WTC11 (cell line): ENCODE measurements around the gene IL2RA. TPM values are rescaled to one million over a fixed set of nuclear protein-coding genes. Genes with fewer than 3 reads are reported as not detected.
A peak's percentile ranks its signal among the peaks of the same experiment; 100 is the strongest.

Experiments used
- ATAC-seq: fragments of 200-7000 bp; cut with Tn5 transposase; 2 replicates; pipeline ENCODE4 v1.10.0; 2021; ENCODE audit warnings: mild to moderate bottlenecking, moderate library complexity
- CTCF ChIA-PET: fragments of 300-600 bp; sonication (Branson Sonifier 250); formaldehyde crosslinking; loops from one replicate; lab custom pipeline; 2021; ENCODE audit warnings: antibody characterized with exemption; lab: Charles Lee
- POLR2A ChIA-PET: fragments of 350-600 bp; sonication (Branson Sonifier 250); formaldehyde crosslinking; loops from one replicate; lab custom pipeline; 2021; ENCODE audit warnings: antibody characterized with exemption; lab: Charles Lee
- DNase-seq: peaks from one replicate; pipeline ENCODE4 v3.0.0; 2021; ENCODE audit warnings: low spot score
- H3K27ac Mint-ChIP-seq: 2 replicates; pipeline ENCODE4 v1.8.0; 2021; ENCODE audit warnings: mixed read lengths
- H3K27me3 Mint-ChIP-seq: 2 replicates; pipeline ENCODE4 v1.8.0; 2021; ENCODE audit warnings: low read depth, mild to moderate bottlenecking, moderate library complexity, mixed read lengths
- H3K36me3 Mint-ChIP-seq: 2 replicates; pipeline ENCODE4 v1.8.0; 2021; ENCODE audit warnings: mixed read lengths
- H3K4me1 Mint-ChIP-seq: 2 replicates; pipeline ENCODE4 v1.8.0; 2022; ENCODE audit warnings: mixed read lengths
- H3K4me3 Mint-ChIP-seq: 2 replicates; pipeline ENCODE4 v1.8.0; 2021; ENCODE audit warnings: mild to moderate bottlenecking, moderate library complexity, mixed read lengths
- H3K9me3 Mint-ChIP-seq: 2 replicates; pipeline ENCODE4 v1.8.0; 2021; ENCODE audit warnings: mixed read lengths
- CREB1 ChIP-seq: sonication (generic); formaldehyde crosslinking; IDR thresholded peaks from 2 replicates; pipeline ENCODE4 v1.8.0; 2023; ENCODE audit warnings: mild to moderate bottlenecking, missing genetic modification reagents
- ELF4 ChIP-seq: sonication (generic); formaldehyde crosslinking; IDR thresholded peaks from 2 replicates; pipeline ENCODE4 v1.8.1; 2022; ENCODE audit warnings: low read depth, mild to moderate bottlenecking, moderate library complexity, missing genetic modification reagents
- FOXJ3 ChIP-seq: sonication (generic); formaldehyde crosslinking; IDR thresholded peaks from 2 replicates; pipeline ENCODE4 v1.9.0; 2021; ENCODE audit warnings: missing genetic modification reagents, mild to moderate bottlenecking, borderline replicate concordance
- FOXP1 ChIP-seq: sonication (generic); formaldehyde crosslinking; IDR thresholded peaks from 2 replicates; pipeline ENCODE4 v1.8.0; 2022; ENCODE audit warnings: missing genetic modification reagents, mild to moderate bottlenecking, moderate library complexity, borderline replicate concordance
- JUN ChIP-seq: sonication (generic); formaldehyde crosslinking; IDR thresholded peaks from 2 replicates; pipeline ENCODE4 v1.8.0; 2023; ENCODE audit warnings: mild to moderate bottlenecking, missing genetic modification reagents
- RELA ChIP-seq: sonication (generic); formaldehyde crosslinking; IDR thresholded peaks from 2 replicates; pipeline ENCODE4 v1.8.1; 2022; ENCODE audit warnings: missing genetic modification reagents, mild to moderate bottlenecking, borderline replicate concordance
- TEAD1 ChIP-seq: sonication (generic); formaldehyde crosslinking; IDR thresholded peaks from 2 replicates; pipeline ENCODE4 v1.8.0; 2022; ENCODE audit warnings: mild to moderate bottlenecking, missing genetic modification reagents
- ZBTB21 ChIP-seq: sonication (generic); formaldehyde crosslinking; IDR thresholded peaks from 2 replicates; pipeline ENCODE4 v1.8.1; 2023; ENCODE audit warnings: mild to moderate bottlenecking, missing genetic modification reagents, borderline replicate concordance
- total RNA-seq: library from RNA; stranded (reverse); gene quantifications from 3 replicates; pipeline ENCODE4 v1.2.3, GENCODE V29; 2021
- TF ChIP-seq, protein P1 (sequence below): sonication (generic); formaldehyde crosslinking; IDR thresholded peaks from 2 replicates; pipeline ENCODE4 v1.8.1; 2023; ENCODE audit warnings: mild to moderate bottlenecking, missing genetic modification reagents
- TF ChIP-seq, protein P2 (sequence below): fragments of 250-450 bp; sonication (Bioruptor Pico); IDR thresholded peaks from 2 replicates; pipeline ENCODE4 v1.9.0; 2021; ENCODE audit warnings: mild to moderate bottlenecking
- TF ChIP-seq, protein P3 (sequence below): sonication (generic); formaldehyde crosslinking; IDR thresholded peaks from 2 replicates; pipeline ENCODE4 v1.8.0; 2022; ENCODE audit warnings: mild to moderate bottlenecking, missing genetic modification reagents
- TF ChIP-seq, protein P4 (sequence below): sonication (generic); formaldehyde crosslinking; IDR thresholded peaks from 2 replicates; pipeline ENCODE4 v1.8.1; 2023; ENCODE audit warnings: mild to moderate bottlenecking, missing genetic modification reagents, moderate library complexity
- TF ChIP-seq, protein P5 (sequence below): fragments of 200-600 bp; IDR thresholded peaks from 2 replicates; pipeline ENCODE4 v1.8.0; 2022; ENCODE audit warnings: antibody characterized with exemption
- TF ChIP-seq, protein P6 (sequence below): sonication (generic); formaldehyde crosslinking; IDR thresholded peaks from 2 replicates; pipeline ENCODE4 v1.8.1; 2022; ENCODE audit warnings: mild to moderate bottlenecking, moderate library complexity, missing genetic modification reagents
- TF ChIP-seq, protein P7 (sequence below): sonication (generic); formaldehyde crosslinking; IDR thresholded peaks from 2 replicates; pipeline ENCODE4 v1.8.0; 2022; ENCODE audit warnings: mild to moderate bottlenecking, missing genetic modification reagents
- TF ChIP-seq, protein P8 (sequence below): sonication (generic); formaldehyde crosslinking; IDR thresholded peaks from 2 replicates; pipeline ENCODE4 v1.8.0; 2022; ENCODE audit warnings: mild to moderate bottlenecking, missing genetic modification reagents
- TF ChIP-seq, protein P9 (sequence below): sonication (generic); formaldehyde crosslinking; IDR thresholded peaks from 2 replicates; pipeline ENCODE4 v1.8.0; 2023; ENCODE audit warnings: missing genetic modification reagents, mild to moderate bottlenecking, borderline replicate concordance

The IL2RA gene
- total RNA-seq, 1 experiment from 2014 or later = 0.31 TPM

DNA sequence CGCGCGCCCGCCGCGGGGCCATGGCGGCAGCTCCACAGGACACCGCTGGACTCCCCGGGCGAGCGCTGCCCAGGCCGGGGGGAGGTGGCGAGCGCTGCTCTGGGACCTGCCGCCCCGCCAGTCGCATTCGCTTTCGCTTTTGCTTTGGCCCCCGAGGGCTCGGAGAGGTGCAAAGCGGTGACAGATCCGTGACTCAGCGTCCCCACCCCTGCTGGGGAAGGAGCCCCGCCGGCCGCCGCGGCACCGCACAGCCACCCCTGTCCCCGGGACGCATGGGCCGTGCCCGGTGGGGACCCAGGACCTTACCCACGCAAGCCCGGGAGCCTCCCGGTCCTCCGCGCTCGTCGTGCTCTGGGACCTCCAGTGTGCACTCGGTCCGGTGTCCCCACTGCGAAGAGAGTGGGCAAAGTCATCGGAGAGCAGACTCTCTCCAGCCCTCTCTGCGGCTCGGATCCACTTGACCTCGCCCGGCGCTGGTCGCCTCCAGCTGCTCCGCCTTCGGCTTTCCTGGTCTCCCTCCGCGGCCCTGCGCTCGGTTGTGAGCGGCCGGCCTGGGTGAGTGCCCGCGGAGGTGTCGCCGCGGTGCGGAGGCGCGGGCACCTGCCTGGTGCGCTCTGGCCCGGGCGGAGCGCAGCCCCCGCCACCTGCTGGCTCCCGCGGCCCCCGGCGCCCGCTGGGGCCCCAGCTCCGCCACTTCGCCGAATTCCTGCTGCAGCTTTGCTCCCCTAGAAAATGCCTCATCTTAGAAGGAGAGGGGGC, 84.5 kb downstream of the IL2RA start, which contains the start of gene IL15RA (continued):
- TF ChIP-seq, protein P1, sequence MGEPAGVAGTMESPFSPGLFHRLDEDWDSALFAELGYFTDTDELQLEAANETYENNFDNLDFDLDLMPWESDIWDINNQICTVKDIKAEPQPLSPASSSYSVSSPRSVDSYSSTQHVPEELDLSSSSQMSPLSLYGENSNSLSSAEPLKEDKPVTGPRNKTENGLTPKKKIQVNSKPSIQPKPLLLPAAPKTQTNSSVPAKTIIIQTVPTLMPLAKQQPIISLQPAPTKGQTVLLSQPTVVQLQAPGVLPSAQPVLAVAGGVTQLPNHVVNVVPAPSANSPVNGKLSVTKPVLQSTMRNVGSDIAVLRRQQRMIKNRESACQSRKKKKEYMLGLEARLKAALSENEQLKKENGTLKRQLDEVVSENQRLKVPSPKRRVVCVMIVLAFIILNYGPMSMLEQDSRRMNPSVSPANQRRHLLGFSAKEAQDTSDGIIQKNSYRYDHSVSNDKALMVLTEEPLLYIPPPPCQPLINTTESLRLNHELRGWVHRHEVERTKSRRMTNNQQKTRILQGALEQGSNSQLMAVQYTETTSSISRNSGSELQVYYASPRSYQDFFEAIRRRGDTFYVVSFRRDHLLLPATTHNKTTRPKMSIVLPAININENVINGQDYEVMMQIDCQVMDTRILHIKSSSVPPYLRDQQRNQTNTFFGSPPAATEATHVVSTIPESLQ = no peak
- TF ChIP-seq ZBTB21 (no peak), FOXJ3 (no peak)
- TF ChIP-seq, protein P2, sequence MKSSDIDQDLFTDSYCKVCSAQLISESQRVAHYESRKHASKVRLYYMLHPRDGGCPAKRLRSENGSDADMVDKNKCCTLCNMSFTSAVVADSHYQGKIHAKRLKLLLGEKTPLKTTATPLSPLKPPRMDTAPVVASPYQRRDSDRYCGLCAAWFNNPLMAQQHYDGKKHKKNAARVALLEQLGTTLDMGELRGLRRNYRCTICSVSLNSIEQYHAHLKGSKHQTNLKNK (CRISPR knock-in tag) = no peak

DNA sequence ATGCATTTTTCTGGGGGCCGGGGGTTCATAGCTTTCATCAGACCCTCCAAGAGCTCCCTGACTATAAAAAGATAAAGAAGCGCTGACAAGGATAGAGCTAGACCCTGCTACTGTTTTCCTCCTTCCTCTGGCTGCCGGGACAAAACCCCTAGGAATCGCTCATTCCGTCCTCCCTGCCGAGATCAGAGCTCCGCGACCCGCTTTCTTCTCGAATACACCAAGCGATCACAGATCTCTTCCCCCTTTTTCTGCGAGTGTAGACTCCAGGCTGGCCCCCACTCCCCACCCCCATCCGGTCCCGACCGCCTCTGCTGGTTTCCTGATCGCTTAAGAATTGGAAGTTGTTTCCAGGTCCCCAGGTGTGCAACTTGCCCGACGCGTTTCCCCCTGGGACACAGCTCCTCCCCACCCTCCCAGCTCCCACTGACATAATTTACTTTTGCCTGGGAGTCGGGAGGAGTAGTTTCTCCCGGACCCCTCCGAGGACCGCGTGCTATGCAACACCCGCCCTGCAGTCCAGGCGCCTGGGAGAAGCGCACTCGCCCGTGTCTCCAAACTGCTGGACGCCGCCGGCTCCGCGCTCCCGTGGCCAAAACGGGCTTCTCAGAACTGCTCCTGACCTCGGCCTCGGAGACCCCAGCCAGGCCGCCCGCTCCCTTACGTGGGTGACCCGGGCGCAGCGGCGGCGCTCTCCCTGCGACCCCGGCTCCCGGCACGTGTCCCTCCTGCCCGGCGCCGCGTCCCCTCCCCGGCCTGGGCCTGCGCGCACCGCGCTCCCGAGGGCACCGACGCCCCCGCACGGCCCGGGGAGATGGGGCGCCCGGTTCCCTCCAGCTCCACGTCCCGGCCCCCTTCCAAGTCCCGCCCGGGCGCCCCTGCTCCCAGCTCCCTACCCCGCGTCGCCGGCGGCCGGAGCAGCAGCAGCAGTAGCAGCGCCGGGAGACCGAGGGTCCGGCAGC, 85.4 kb downstream of the IL2RA start:
- peaks cover 18% of the 10 kb centered on the region for H3K4me1 Mint-ChIP-seq
- ATAC-seq (peak; percentile 24), DNase-seq (peak; percentile 45)
- H3K27ac Mint-ChIP-seq = no peak overlapping the region
- H3K27me3 Mint-ChIP-seq = peaks cover 55% of the 10 kb centered on the region
- CTCF ChIA-PET = interaction anchor here (1.0 to 3.0 kb wide), 10 partner anchors 18 to 425 kb away, joined by 3 to 12 read pairs (median 4); partner anchors contain the start of genes ANKRD16, FBH1 and PFKFB3
- POLR2A ChIA-PET = interaction anchor here (0.5 to 0.6 kb wide), 2 partner anchors 74 to 1543 kb away, joined by 3 read pairs; no protein-coding TSS in a partner anchor
- no peaks in the 10 kb centered on the region for H3K9me3 Mint-ChIP-seq
- peak overlapping the region; percentile 80 for H3K4me3 Mint-ChIP-seq
- no peaks in the 10 kb centered on the region for H3K36me3 Mint-ChIP-seq
- TF ChIP-seq, protein P3, sequence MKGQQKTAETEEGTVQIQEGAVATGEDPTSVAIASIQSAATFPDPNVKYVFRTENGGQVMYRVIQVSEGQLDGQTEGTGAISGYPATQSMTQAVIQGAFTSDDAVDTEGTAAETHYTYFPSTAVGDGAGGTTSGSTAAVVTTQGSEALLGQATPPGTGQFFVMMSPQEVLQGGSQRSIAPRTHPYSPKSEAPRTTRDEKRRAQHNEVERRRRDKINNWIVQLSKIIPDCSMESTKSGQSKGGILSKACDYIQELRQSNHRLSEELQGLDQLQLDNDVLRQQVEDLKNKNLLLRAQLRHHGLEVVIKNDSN (CRISPR knock-in tag) = peak; percentile 51
- TF ChIP-seq, protein P4, sequence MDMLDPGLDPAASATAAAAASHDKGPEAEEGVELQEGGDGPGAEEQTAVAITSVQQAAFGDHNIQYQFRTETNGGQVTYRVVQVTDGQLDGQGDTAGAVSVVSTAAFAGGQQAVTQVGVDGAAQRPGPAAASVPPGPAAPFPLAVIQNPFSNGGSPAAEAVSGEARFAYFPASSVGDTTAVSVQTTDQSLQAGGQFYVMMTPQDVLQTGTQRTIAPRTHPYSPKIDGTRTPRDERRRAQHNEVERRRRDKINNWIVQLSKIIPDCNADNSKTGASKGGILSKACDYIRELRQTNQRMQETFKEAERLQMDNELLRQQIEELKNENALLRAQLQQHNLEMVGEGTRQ = peak; percentile 55
- TF ChIP-seq, protein P5, sequence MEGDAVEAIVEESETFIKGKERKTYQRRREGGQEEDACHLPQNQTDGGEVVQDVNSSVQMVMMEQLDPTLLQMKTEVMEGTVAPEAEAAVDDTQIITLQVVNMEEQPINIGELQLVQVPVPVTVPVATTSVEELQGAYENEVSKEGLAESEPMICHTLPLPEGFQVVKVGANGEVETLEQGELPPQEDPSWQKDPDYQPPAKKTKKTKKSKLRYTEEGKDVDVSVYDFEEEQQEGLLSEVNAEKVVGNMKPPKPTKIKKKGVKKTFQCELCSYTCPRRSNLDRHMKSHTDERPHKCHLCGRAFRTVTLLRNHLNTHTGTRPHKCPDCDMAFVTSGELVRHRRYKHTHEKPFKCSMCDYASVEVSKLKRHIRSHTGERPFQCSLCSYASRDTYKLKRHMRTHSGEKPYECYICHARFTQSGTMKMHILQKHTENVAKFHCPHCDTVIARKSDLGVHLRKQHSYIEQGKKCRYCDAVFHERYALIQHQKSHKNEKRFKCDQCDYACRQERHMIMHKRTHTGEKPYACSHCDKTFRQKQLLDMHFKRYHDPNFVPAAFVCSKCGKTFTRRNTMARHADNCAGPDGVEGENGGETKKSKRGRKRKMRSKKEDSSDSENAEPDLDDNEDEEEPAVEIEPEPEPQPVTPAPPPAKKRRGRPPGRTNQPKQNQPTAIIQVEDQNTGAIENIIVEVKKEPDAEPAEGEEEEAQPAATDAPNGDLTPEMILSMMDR = no peak
- TF ChIP-seq, protein P6, sequence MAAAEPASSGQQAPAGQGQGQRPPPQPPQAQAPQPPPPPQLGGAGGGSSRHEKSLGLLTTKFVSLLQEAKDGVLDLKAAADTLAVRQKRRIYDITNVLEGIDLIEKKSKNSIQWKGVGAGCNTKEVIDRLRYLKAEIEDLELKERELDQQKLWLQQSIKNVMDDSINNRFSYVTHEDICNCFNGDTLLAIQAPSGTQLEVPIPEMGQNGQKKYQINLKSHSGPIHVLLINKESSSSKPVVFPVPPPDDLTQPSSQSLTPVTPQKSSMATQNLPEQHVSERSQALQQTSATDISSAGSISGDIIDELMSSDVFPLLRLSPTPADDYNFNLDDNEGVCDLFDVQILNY (CRISPR knock-in tag) = 0 out of 2 replicates have a peak, but pooled peaks have one; percentile 57
- TF ChIP-seq ELF4 (CRISPR knock-in tag) (0 out of 2 replicates have a peak, but pooled peaks have one; percentile 31), RELA (CRISPR knock-in tag) (no peak), CREB1 (CRISPR knock-in tag) (no peak), TEAD1 (CRISPR knock-in tag) (peak; percentile 68; the same call in 1 of the 2 replicates), JUN (CRISPR knock-in tag) (peak; percentile 72; the same call in 1 of the 2 replicates), FOXP1 (peak; percentile 40; the same call in 1 of the 2 replicates)
- TF ChIP-seq, protein P7, sequence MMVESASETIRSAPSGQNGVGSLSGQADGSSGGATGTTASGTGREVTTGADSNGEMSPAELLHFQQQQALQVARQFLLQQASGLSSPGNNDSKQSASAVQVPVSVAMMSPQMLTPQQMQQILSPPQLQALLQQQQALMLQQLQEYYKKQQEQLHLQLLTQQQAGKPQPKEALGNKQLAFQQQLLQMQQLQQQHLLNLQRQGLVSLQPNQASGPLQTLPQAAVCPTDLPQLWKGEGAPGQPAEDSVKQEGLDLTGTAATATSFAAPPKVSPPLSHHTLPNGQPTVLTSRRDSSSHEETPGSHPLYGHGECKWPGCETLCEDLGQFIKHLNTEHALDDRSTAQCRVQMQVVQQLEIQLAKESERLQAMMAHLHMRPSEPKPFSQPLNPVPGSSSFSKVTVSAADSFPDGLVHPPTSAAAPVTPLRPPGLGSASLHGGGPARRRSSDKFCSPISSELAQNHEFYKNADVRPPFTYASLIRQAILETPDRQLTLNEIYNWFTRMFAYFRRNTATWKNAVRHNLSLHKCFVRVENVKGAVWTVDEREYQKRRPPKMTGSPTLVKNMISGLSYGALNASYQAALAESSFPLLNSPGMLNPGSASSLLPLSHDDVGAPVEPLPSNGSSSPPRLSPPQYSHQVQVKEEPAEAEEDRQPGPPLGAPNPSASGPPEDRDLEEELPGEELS (CRISPR knock-in tag) = peak; percentile 80
- TF ChIP-seq, protein P8, sequence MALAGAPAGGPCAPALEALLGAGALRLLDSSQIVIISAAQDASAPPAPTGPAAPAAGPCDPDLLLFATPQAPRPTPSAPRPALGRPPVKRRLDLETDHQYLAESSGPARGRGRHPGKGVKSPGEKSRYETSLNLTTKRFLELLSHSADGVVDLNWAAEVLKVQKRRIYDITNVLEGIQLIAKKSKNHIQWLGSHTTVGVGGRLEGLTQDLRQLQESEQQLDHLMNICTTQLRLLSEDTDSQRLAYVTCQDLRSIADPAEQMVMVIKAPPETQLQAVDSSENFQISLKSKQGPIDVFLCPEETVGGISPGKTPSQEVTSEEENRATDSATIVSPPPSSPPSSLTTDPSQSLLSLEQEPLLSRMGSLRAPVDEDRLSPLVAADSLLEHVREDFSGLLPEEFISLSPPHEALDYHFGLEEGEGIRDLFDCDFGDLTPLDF = peak; percentile 12; the same call in 1 of the 2 replicates
- TF ChIP-seq, protein P9, sequence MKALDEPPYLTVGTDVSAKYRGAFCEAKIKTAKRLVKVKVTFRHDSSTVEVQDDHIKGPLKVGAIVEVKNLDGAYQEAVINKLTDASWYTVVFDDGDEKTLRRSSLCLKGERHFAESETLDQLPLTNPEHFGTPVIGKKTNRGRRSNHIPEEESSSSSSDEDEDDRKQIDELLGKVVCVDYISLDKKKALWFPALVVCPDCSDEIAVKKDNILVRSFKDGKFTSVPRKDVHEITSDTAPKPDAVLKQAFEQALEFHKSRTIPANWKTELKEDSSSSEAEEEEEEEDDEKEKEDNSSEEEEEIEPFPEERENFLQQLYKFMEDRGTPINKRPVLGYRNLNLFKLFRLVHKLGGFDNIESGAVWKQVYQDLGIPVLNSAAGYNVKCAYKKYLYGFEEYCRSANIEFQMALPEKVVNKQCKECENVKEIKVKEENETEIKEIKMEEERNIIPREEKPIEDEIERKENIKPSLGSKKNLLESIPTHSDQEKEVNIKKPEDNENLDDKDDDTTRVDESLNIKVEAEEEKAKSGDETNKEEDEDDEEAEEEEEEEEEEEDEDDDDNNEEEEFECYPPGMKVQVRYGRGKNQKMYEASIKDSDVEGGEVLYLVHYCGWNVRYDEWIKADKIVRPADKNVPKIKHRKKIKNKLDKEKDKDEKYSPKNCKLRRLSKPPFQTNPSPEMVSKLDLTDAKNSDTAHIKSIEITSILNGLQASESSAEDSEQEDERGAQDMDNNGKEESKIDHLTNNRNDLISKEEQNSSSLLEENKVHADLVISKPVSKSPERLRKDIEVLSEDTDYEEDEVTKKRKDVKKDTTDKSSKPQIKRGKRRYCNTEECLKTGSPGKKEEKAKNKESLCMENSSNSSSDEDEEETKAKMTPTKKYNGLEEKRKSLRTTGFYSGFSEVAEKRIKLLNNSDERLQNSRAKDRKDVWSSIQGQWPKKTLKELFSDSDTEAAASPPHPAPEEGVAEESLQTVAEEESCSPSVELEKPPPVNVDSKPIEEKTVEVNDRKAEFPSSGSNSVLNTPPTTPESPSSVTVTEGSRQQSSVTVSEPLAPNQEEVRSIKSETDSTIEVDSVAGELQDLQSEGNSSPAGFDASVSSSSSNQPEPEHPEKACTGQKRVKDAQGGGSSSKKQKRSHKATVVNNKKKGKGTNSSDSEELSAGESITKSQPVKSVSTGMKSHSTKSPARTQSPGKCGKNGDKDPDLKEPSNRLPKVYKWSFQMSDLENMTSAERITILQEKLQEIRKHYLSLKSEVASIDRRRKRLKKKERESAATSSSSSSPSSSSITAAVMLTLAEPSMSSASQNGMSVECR (CRISPR knock-in tag) = no peak
